Esophagus squamous epithelium (tissue), 5 donors: Measurements from ENCODE around the gene PCDH9. TPM values are rescaled to one million over a fixed set of nuclear protein-coding genes. Genes with fewer than 3 reads are reported as not detected.

Source experiments
- DNase-seq: peaks from one replicate; lab custom pipeline; 2025; lab: John Stamatoyannopoulos, UW
- H3K27ac ChIP-seq, 4 donors: fragments of 200-600 bp; sonication (generic); one replicate each; pipeline ENCODE4 v1.5.1; 2016 to 2019; ENCODE audit warnings: mild to moderate bottlenecking in 1 of 4
- H3K27me3 ChIP-seq, 4 donors: fragments of 200-600 bp; sonication (generic); 1 replicate in 3 of 4; 2 replicates in 1 of 4; pipeline versions ENCODE4 v1.5.1 to v1.6.0; 2017 to 2021; ENCODE audit warnings: antibody characterized with exemption in 1 of 4
- H3K36me3 ChIP-seq, 3 donors: fragments of 200-600 bp; sonication (generic); one replicate each; pipeline ENCODE4 v1.5.1; 2016 to 2019
- H3K4me1 ChIP-seq, 3 donors: fragments of 200-600 bp; sonication (generic); one replicate each; pipeline ENCODE4 v1.5.1; 2017 to 2019
- H3K4me3 ChIP-seq, 4 donors: fragments of 200-600 bp; sonication (generic); 1 replicate in 3 of 4; 2 replicates in 1 of 4; pipeline ENCODE4 v1.5.1; 2016 to 2019; ENCODE audit warnings: mild to moderate bottlenecking in 2 of 4, moderate library complexity in 1 of 4
- H3K9me3 ChIP-seq, 3 donors: fragments of 200-600 bp; sonication (generic); one replicate each; pipeline ENCODE4 v1.5.1; 2016 to 2019
- POLR2A ChIP-seq, 4 donors: fragments of 450-650 bp; IDR thresholded peaks; one replicate each; pipeline ENCODE4 v1.6.1; 2017; ENCODE audit warnings: antibody characterized with exemption in 4 of 4, mild to moderate bottlenecking in 4 of 4, moderate library complexity in 3 of 4
- WGBS, 2 donors: methylation state at CpG; one replicate each; pipeline ENCODE4 v1.1.5; 2018; 5-methylcytosine and 5-hydroxymethylcytosine counted together
- intact Hi-C: fragments of 100-400 bp; cut with DNase I; formaldehyde crosslinking; loops from one replicate; pipeline ENCODE4 v1.15.0; 2022
- total RNA-seq, 4 donors: library from RNA; depleted of rRNA; stranded (reverse); fragments of >200 nt; gene quantifications; one replicate each; pipeline ENCODE4 v1.1.0, GENCODE V29; 2016
- TF ChIP-seq, protein P1 (sequence below), 6 experiments: fragments of 450-650 bp in 4 of 6; fragments of 200-600 bp in 2 of 6; sonication (generic) in 2 of 6; IDR thresholded peaks; one replicate each; pipeline ENCODE4 v1.5.1; 2016 to 2019; ENCODE audit warnings: antibody characterized with exemption in 6 of 6, mild to moderate bottlenecking in 4 of 6, moderate library complexity in 4 of 6
- donor health status: DM: yes; HTN: yes; CAD: no.

PCDH9 gene
- total RNA-seq, 4 donors from 2014 or later, result 0.04 to 1.9 (median 0.45) TPM

DNA sequence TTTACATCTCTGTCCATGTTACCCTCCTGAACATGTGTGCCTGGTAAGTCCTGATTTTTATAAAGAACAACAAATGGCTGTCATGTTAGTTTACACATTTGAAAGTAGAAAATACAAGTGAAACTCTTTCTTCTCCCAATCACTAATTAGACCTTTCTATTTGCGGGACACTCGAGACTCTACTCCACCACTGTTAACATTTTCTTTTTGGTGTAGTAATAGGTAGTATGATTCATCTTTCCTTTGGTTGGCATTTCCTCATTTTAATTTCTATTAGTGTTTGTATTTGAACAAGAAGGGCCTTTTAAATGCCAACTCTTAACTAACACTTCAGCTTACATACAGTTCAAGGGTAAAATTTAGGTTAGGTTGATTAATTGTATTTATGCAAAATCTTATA lies 371.1 kb downstream of the PCDH9 start:
- Histone ChIP-seq H3K27me3 (no peaks in the 10 kb centered on the region), H3K4me3 (no peak overlapping the region), H3K4me1 (no peaks in the 10 kb centered on the region), H3K9me3 (no peaks in the 10 kb centered on the region), H3K36me3 (no peaks in the 10 kb centered on the region), H3K27ac (no peak overlapping the region)
- 63 to 79% methylated on average over 2 of the region's 2 CpGs for WGBS, 2 donors
- DNase-seq, result no peak
- intact Hi-C loops, result no loop called here
- no peak for TF ChIP-seq POLR2A (IDR thresholded peaks at IDR 0.05)
- TF ChIP-seq, protein P1, sequence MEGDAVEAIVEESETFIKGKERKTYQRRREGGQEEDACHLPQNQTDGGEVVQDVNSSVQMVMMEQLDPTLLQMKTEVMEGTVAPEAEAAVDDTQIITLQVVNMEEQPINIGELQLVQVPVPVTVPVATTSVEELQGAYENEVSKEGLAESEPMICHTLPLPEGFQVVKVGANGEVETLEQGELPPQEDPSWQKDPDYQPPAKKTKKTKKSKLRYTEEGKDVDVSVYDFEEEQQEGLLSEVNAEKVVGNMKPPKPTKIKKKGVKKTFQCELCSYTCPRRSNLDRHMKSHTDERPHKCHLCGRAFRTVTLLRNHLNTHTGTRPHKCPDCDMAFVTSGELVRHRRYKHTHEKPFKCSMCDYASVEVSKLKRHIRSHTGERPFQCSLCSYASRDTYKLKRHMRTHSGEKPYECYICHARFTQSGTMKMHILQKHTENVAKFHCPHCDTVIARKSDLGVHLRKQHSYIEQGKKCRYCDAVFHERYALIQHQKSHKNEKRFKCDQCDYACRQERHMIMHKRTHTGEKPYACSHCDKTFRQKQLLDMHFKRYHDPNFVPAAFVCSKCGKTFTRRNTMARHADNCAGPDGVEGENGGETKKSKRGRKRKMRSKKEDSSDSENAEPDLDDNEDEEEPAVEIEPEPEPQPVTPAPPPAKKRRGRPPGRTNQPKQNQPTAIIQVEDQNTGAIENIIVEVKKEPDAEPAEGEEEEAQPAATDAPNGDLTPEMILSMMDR (IDR thresholded peaks at IDR 0.05), result no peak

DNA sequence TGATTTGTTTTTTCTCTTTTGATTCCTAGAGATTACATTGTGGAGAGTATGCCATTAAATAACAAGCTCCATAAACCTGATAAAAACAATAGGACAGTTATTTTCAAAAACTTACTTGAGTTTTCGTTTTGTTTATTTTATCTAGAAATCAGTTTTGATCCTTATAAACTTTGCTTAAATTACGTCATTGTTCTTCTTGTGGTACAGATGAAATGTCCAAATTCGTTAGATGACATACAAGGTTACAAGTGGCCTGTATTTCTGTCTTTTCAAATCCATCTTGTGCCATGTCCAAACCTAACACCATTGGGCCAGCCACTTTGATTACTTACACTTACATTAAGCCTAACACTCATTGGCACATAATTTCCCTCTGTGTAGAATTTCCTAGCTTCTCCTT lies 372.0 kb downstream of the PCDH9 start:
- no peak overlapping the region for H3K4me3 ChIP-seq
- H3K27me3 ChIP-seq, result no peaks in the 10 kb centered on the region
- no peak for DNase-seq
- H3K9me3 ChIP-seq, result no peaks in the 10 kb centered on the region
- no peaks in the 10 kb centered on the region for H3K4me1 ChIP-seq
- no peaks in the 10 kb centered on the region for H3K36me3 ChIP-seq
- no peak overlapping the region for H3K27ac ChIP-seq
- TF ChIP-seq POLR2A (IDR thresholded peaks at IDR 0.05), result no peak
- TF ChIP-seq, protein P1 (IDR thresholded peaks at IDR 0.05), result no peak
- intact Hi-C loops, result no loop called here
- 61 to 62% methylated on average over 3 of the region's 3 CpGs for WGBS, 2 donors

DNA sequence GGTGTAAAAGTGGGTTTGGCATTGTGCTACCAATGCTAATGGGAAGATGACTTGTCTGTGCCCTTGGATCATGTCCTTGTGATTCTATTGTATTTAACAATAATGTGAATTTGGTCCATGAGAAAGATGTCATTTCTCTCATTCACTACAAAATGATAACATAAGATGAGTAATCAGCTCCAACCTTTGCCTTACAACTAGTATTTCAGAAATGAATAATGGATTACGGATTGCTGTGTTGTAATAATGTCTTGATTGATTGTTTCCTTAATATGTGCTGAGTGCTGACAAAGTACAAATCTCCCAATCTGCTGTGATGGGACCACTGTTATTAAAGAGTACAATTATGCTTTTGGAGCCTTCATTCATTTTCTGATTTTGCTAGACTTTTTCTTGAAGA lies 375.0 kb downstream of the PCDH9 start:
- WGBS, 2 donors, result 44 to 48% methylated on average over 1 of the region's 1 CpG
- H3K36me3 ChIP-seq, result no peaks in the 10 kb centered on the region
- H3K27me3 ChIP-seq, result no peaks in the 10 kb centered on the region
- DNase-seq, result no peak
- intact Hi-C loops, result no loop called here
- H3K9me3 ChIP-seq, result no peaks in the 10 kb centered on the region
- H3K4me1 ChIP-seq, result no peaks in the 10 kb centered on the region
- no peak overlapping the region for H3K4me3 ChIP-seq
- no peak overlapping the region for H3K27ac ChIP-seq
- TF ChIP-seq, protein P1 (IDR thresholded peaks at IDR 0.05), result no peak
- TF ChIP-seq POLR2A (IDR thresholded peaks at IDR 0.05), result no peak

DNA sequence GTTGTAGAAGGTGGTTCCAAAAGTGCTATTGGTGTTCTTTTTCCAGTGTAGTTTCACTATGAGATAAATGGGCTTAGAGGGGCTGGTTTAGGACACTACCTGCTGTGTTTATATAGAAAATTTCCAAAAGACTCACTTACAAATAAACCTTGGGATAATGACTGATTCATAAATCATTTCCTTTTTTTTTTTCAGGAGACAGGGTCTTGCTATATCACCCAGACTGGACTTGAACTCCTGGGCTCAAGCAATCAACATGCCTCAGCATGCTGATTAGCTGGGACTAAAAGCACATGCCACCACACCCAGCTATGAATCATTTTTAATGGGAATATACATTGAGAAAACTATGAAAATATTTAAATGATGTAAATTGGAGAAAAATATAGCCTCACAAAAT lies 376.6 kb downstream of the PCDH9 start:
- no peak for DNase-seq
- no peaks in the 10 kb centered on the region for H3K4me1 ChIP-seq
- no peaks in the 10 kb centered on the region for H3K27me3 ChIP-seq
- TF ChIP-seq POLR2A (IDR thresholded peaks at IDR 0.05), result no peak
- TF ChIP-seq, protein P1 (IDR thresholded peaks at IDR 0.05), result no peak
- H3K27ac ChIP-seq, result no peak overlapping the region
- no peak overlapping the region for H3K4me3 ChIP-seq
- intact Hi-C loops, result no loop called here
- no peaks in the 10 kb centered on the region for H3K9me3 ChIP-seq
- no peaks in the 10 kb centered on the region for H3K36me3 ChIP-seq

DNA sequence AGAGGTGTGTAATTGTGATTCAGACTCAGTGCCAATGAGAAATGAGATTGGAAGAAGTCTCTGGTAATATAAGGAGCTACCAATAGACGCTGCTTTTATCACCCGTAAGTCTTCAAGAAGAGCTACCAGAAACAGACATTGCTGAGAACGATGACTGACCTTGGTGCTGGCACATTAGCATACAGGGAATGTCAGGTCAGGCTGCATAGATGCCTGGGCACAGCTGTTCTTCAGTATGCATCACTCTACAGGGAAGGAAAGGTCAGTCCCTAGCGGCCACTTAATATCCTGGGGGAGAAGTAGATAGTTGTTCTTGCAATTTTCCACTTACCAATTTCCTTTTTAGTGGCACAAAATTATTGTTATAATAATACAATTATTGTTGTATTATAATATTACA lies 380.4 kb downstream of the PCDH9 start:
- WGBS, 2 donors, result 77 to 89% methylated on average over 4 of the region's 4 CpGs
- H3K4me3 ChIP-seq, result no peak overlapping the region
- H3K27me3 ChIP-seq, result no peaks in the 10 kb centered on the region
- no peaks in the 10 kb centered on the region for H3K4me1 ChIP-seq
- intact Hi-C loops, result no loop called here
- no peak for DNase-seq
- H3K9me3 ChIP-seq, result no peaks in the 10 kb centered on the region
- TF ChIP-seq POLR2A (IDR thresholded peaks at IDR 0.05), result no peak
- TF ChIP-seq, protein P1 (IDR thresholded peaks at IDR 0.05), result no peak
- no peaks in the 10 kb centered on the region for H3K36me3 ChIP-seq
- no peak overlapping the region for H3K27ac ChIP-seq
